Kidney epithelial cell (primary cell): ENCODE results near the gene TP73. TPM values are rescaled to one million over a fixed set of nuclear protein-coding genes. Genes with fewer than 3 reads are reported as not detected.

Experiments
- DNase-seq: peaks from one replicate; pipeline ENCODE4 v3.0.0-alpha.2; 2010; ENCODE audit warnings: low read depth
- H3K27me3 ChIP-seq: 2 replicates; pipeline ENCODE4 v1.6.0; 2011; ENCODE audit warnings: low read length; ENCODE audit not compliant: control insufficient read depth, insufficient read depth
- H3K36me3 ChIP-seq: 2 replicates; pipeline ENCODE4 v1.5.1; 2011; ENCODE audit warnings: low read length; ENCODE audit not compliant: control insufficient read depth, insufficient read depth
- H3K4me3 ChIP-seq: 2 replicates; pipeline ENCODE4 v1.5.1; 2011; ENCODE audit warnings: low read depth, mild to moderate bottlenecking, control low read depth, low read length
- CTCF ChIP-seq: IDR thresholded peaks from 2 replicates; pipeline ENCODE4 v1.5.1; 2011; ENCODE audit warnings: mild to moderate bottlenecking, moderate library complexity, low read length, control low read depth, inconsistent platforms; ENCODE audit not compliant: insufficient read depth, poor library complexity, severe bottlenecking
- total RNA-seq: library from RNA; depleted of rRNA; stranded (reverse); fragments of >200 nt; gene quantifications from 2 replicates; pipeline ENCODE4 v1.2.3, GENCODE V29; 2015

The TP73 gene
- total RNA-seq, 1 donor from 2014 or later: 0.04 TPM

- no peaks in the 10 kb centered on the region for H3K27me3 ChIP-seq
- H3K4me3 ChIP-seq: no peak overlapping the region
- no peaks in the 10 kb centered on the region for H3K36me3 ChIP-seq
- no peak for DNase-seq
- TF ChIP-seq CTCF: no peak
These were observed 10.5 kb upstream of the TP73 start for GRCh38 chr1:3641816-3642215.

GRCh38 chr1:3642919-3643675 is 9.2 kb upstream of the TP73 start:
- H3K4me3 ChIP-seq: no peak overlapping the region
- H3K27me3 ChIP-seq: no peaks in the 10 kb centered on the region
- no peaks in the 10 kb centered on the region for H3K36me3 ChIP-seq
- TF ChIP-seq CTCF: no peak
- no peak for DNase-seq

- no peak for TF ChIP-seq CTCF
These were observed 8.0 kb upstream of the TP73 start for GRCh38 chr1:3644273-3644672.

GRCh38 chr1:3645247-3645646 is 7.1 kb upstream of the TP73 start:
- H3K27me3 ChIP-seq: no peaks in the 10 kb centered on the region
- no peak overlapping the region for H3K4me3 ChIP-seq
- TF ChIP-seq CTCF: no peak
- no peak for DNase-seq
- no peaks in the 10 kb centered on the region for H3K36me3 ChIP-seq

More at GRCh38 chr1:3644273-3644672, 8.0 kb upstream of the TP73 start:
- Histone ChIP-seq H3K36me3 (no peaks in the 10 kb centered on the region), H3K4me3 (no peak overlapping the region), H3K27me3 (no peaks in the 10 kb centered on the region)
- DNase-seq: no peak

GRCh38 chr1:3645666-3646355 is 6.5 kb upstream of the TP73 start:
- no peak for DNase-seq
- Histone ChIP-seq H3K27me3 (peaks cover 5% of the 10 kb centered on the region), H3K4me3 (no peak overlapping the region), H3K36me3 (no peaks in the 10 kb centered on the region)
- TF ChIP-seq CTCF: no peak
